PC-9 (cell line): ENCODE data around the gene MYL6. TPM values are rescaled to one million over a fixed set of nuclear protein-coding genes. Genes with fewer than 3 reads are reported as not detected.
"Not testable (repeated sequence)": the region's sequence is repeated elsewhere in the genome, so short reads cannot be mapped to it uniquely, and the experiment has no call there.

Experiments used
- BruUV-seq: library from RNA; stranded (reverse); fragments of 400-500 nt; replicated peaks from 2 replicates; lab custom pipeline; 2021; lab: Mats Ljungman, UMichigan
- CTCF ChIA-PET: fragments of 300-600 bp; sonication (Branson Sonifier 250); formaldehyde crosslinking; loops from one replicate; lab custom pipeline; 2022; ENCODE audit warnings: antibody characterized with exemption; lab: Charles Lee
- POLR2A ChIA-PET: fragments of 300-600 bp; sonication (Branson Sonifier 250); formaldehyde crosslinking; loops from one replicate; lab custom pipeline; 2022; ENCODE audit warnings: antibody characterized with exemption; ENCODE audit not compliant: unreplicated experiment; lab: Charles Lee
- DNase-seq, 2 experiments: peaks; one replicate each; pipeline versions ENCODE4 v3.0.0 to v3.0.0-alpha.2; 2015 to 2022; ENCODE audit warnings: mixed read lengths in 1 of 2
- H2AFZ ChIP-seq: fragments of 200-600 bp; sonication (generic); 2 replicates; pipeline ENCODE4 v1.8.1; 2017; ENCODE audit warnings: antibody characterized with exemption
- H3F3A ChIP-seq: fragments of 200-600 bp; sonication (generic); 2 replicates; pipeline ENCODE4 v1.8.1; 2017; ENCODE audit warnings: antibody characterized with exemption, mild to moderate bottlenecking, low read depth; ENCODE audit not compliant: insufficient read depth
- H3K27ac ChIP-seq: fragments of 200-600 bp; sonication (generic); 2 replicates; pipeline ENCODE4 v1.6.1; 2016; ENCODE audit warnings: mixed run types
- H3K27me3 ChIP-seq: fragments of 200-600 bp; sonication (generic); 2 replicates; pipeline ENCODE4 v1.6.1; 2016; ENCODE audit warnings: low read depth, mixed run types; ENCODE audit not compliant: insufficient read depth
- H3K36me3 ChIP-seq: fragments of 200-600 bp; sonication (generic); 2 replicates; pipeline ENCODE4 v1.6.1; 2016; ENCODE audit warnings: low read depth, mixed run types
- H3K4me1 ChIP-seq: fragments of 200-600 bp; sonication (generic); replicated peaks from 2 replicates; pipeline ENCODE4 v1.6.1; 2016; ENCODE audit warnings: mixed run types; ENCODE audit not compliant: insufficient read depth
- H3K4me2 ChIP-seq: fragments of 200-600 bp; sonication (generic); 2 replicates; pipeline ENCODE4 v1.6.1; 2017; ENCODE audit warnings: mixed run types
- H3K4me3 ChIP-seq: fragments of 200-600 bp; sonication (generic); 2 replicates; pipeline ENCODE4 v1.6.1; 2016; ENCODE audit warnings: mixed run types
- H3K79me2 ChIP-seq: fragments of 200-600 bp; sonication (generic); 2 replicates; pipeline ENCODE4 v1.6.1; 2017; ENCODE audit warnings: low read depth, mixed run types
- H3K9me2 ChIP-seq: fragments of 200-600 bp; sonication (generic); 2 replicates; pipeline ENCODE4 v1.8.1; 2017; ENCODE audit warnings: mild to moderate bottlenecking; ENCODE audit not compliant: insufficient read depth
- H3K9me3 ChIP-seq: fragments of 200-600 bp; sonication (generic); 2 replicates; pipeline ENCODE4 v1.8.1; 2016; ENCODE audit warnings: low read depth; ENCODE audit not compliant: insufficient read depth
- H4K20me1 ChIP-seq: fragments of 200-600 bp; sonication (generic); 2 replicates; pipeline ENCODE4 v1.8.1; 2017; ENCODE audit not compliant: insufficient read depth
- CTCF ChIP-seq: fragments of 200-600 bp; sonication (generic); conservative IDR thresholded peaks from 2 replicates; pipeline ENCODE4 v1.6.1; 2017; ENCODE audit warnings: mixed run types, antibody characterized with exemption, mild to moderate bottlenecking, moderate library complexity
- EZH2 ChIP-seq: fragments of 200-600 bp; sonication (generic); IDR thresholded peaks from 2 replicates; pipeline ENCODE4 v1.8.0; 2017; ENCODE audit warnings: antibody characterized with exemption, low read depth
- intact Hi-C: fragments of 100-400 bp; cut with micrococcal nuclease; formaldehyde crosslinking; loops from one replicate; pipeline ENCODE4 v1.10.0; 2022; ENCODE audit not compliant: unreplicated experiment
- total RNA-seq: library from RNA; stranded (reverse); gene quantifications from 2 replicates; pipeline ENCODE4 v1.2.3, GENCODE V29; 2021

MYL6 gene
- total RNA-seq, 1 experiment from 2014 or later, result 666 TPM

GRCh38 chr12:56193025-56193578 is 34.9 kb downstream of the MYL6 start:
- ChIA-PET CTCF (interaction anchor here (0.6 kb wide), 1 partner anchor 93 kb away, joined by 3 read pairs; no protein-coding TSS in a partner anchor), POLR2A (no interaction called here)
- Histone ChIP-seq H3K36me3 (no peaks in the 10 kb centered on the region), H3K4me3 (no peak overlapping the region), H4K20me1 (no peaks in the 10 kb centered on the region), H3K9me3 (no peaks in the 10 kb centered on the region), H3K4me2 (no peak overlapping the region), H2AFZ (peak overlapping the region; percentile 71), H3K4me1 (peaks cover 14% of the 10 kb centered on the region), H3K9me2 (no peaks in the 10 kb centered on the region), H3F3A (peaks cover 50% of the 10 kb centered on the region; the same call in 1 of the 2 replicates), H3K27me3 (no peaks in the 10 kb centered on the region), H3K79me2 (peaks cover 8% of the 10 kb centered on the region), H3K27ac (no peak overlapping the region)
- peak; percentile 58 to 62 for DNase-seq
- TF ChIP-seq CTCF (peak; percentile 86), EZH2 (no peak)
- no TSS peak for BruUV-seq
- intact Hi-C loops, result loop anchor here (1.0 to 10.0 kb wide), 4 partner anchors 31 to 442 kb away; partner anchors contain the start of genes BAZ2A, COQ10A and NABP2

GRCh38 chr12:56196818-56197550 is 38.8 kb downstream of the MYL6 start:
- not testable (repeated sequence) for H3K9me3 ChIP-seq, H2AFZ ChIP-seq, H4K20me1 ChIP-seq, H3K4me3 ChIP-seq, H3K79me2 ChIP-seq, H3K27me3 ChIP-seq, H3K4me2 ChIP-seq, BruUV-seq, H3K9me2 ChIP-seq, H3K36me3 ChIP-seq, H3K27ac ChIP-seq, H3K4me1 ChIP-seq
- peak; percentile 23 to 88 for DNase-seq
- ChIA-PET CTCF (interaction anchor here (0.9 to 1.1 kb wide), 2 partner anchors 25 to 119 kb away, joined by 3 read pairs; partner anchors contain the start of gene RNF41), POLR2A (interaction anchor here (0.5 to 0.9 kb wide), 3 partner anchors 24 to 837 kb away, joined by 3 read pairs; partner anchors contain the start of gene RNF41)
- peaks cover 36% of the 10 kb centered on the region; the same call in 1 of the 2 replicates for H3F3A ChIP-seq
- intact Hi-C loops, result loop anchor here (1.0 to 10.0 kb wide), 2 partner anchors 24 to 438 kb away; partner anchors contain the start of genes BAZ2A and RNF41

GRCh38 chr12:56197921-56198635 is 39.9 kb downstream of the MYL6 start:
- no peak for DNase-seq
- no TSS peak for BruUV-seq
- H3F3A ChIP-seq, result peaks cover 37% of the 10 kb centered on the region; the same call in 1 of the 2 replicates
- intact Hi-C loops, result loop anchor here (1.0 to 10.0 kb wide), 2 partner anchors 23 to 437 kb away; partner anchors contain the start of genes BAZ2A and RNF41
- no peak for TF ChIP-seq CTCF
- TF ChIP-seq EZH2, result no peak
- no peaks in the 10 kb centered on the region for H3K9me2 ChIP-seq
- no peaks in the 10 kb centered on the region for H3K36me3 ChIP-seq
- no peaks in the 10 kb centered on the region for H3K4me1 ChIP-seq
- H3K4me2 ChIP-seq, result no peak overlapping the region
- no peaks in the 10 kb centered on the region for H3K27me3 ChIP-seq
- H4K20me1 ChIP-seq, result no peaks in the 10 kb centered on the region
- ChIA-PET POLR2A (interaction anchor here (0.8 kb wide), 1 partner anchor 29 kb away, joined by 14 read pairs; no protein-coding TSS in a partner anchor), CTCF (interaction anchor here (0.5 kb wide), 1 partner anchor 50 kb away, joined by 9 read pairs; no protein-coding TSS in a partner anchor)
- no peak overlapping the region for H3K27ac ChIP-seq
- no peaks in the 10 kb centered on the region for H3K9me3 ChIP-seq
- no peak overlapping the region for H3K4me3 ChIP-seq
- no peak overlapping the region for H2AFZ ChIP-seq
- H3K79me2 ChIP-seq, result no peaks in the 10 kb centered on the region
